ENCODE measurements around the gene TNP2.

The TNP2 gene

GRCh38 chr16:11252482-11252931 lies 16.6 kb downstream of the TNP2 start:
- Mint-ChIP-seq H3K9me3 (no peaks in the 10 kb centered on the region), H3K27ac (peak overlapping the region; percentile 99), H3K36me3 (ENCODE audit: low read depth) (peaks cover 47% of the 10 kb centered on the region), H3K27me3 (no peaks in the 10 kb centered on the region), H3K4me3 (peak overlapping the region; percentile 92), H3K4me1 (ENCODE audit: low read depth) (peaks cover 39% of the 10 kb centered on the region)
- intact Hi-C loops (cut with micrococcal nuclease) = loop anchor here (1.0 to 10.0 kb wide), 3 partner anchors 70 to 287 kb away; no protein-coding TSS in a partner anchor

GRCh38 chr16:11251525-11252481 lies 17.3 kb downstream of the TNP2 start:
- peak overlapping the region; percentile 99 for H3K27ac Mint-ChIP-seq

DNA sequence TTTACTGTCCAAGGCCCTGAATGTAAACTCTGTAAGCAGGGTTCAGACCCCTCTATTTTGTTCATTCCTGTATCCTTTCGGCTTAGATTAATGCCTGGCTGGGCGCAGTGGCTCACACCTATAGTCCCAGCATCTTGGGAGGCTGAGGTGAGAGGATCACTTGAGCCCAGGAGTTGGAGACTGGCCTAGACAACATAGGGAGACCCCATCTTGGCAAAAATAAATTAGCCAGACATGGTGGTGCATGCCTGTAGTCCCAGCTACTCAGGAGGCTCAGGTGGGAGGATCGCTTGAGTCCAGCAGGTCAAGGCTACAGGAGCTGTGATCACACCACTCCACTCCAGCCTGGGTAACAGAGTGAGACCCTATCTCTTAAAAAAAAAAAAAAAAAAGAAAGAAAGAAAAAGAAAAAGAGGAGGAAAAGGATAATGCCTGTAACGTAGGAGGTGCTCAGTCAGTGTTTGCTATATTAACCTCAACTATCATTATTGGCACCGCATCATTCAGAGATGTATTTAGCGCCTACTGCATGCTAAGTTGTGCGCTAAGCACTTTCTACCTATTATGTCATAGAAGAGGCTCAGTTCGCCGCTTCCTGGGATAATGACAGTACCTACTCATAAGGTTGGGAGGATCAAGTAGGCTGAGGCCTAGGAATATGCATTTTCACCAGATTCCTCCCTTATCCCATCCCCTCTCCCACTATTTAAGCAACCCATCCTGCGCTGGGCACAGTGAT lies 18.2 kb downstream of the TNP2 start:
- H3K27me3 Mint-ChIP-seq = no peaks in the 10 kb centered on the region
- H3K9me3 Mint-ChIP-seq = no peaks in the 10 kb centered on the region
- intact Hi-C loops (cut with micrococcal nuclease) = loop anchor here (5.0 to 10.0 kb wide), 2 partner anchors 69 to 116 kb away; no protein-coding TSS in a partner anchor
- H3K36me3 Mint-ChIP-seq (ENCODE audit: low read depth) = peaks cover 40% of the 10 kb centered on the region
- H3K4me1 Mint-ChIP-seq (ENCODE audit: low read depth) = peaks cover 36% of the 10 kb centered on the region
- H3K27ac Mint-ChIP-seq = peak overlapping the region; percentile 99
- H3K4me3 Mint-ChIP-seq = no peak overlapping the region

More at GRCh38 chr16:11251525-11252481, 17.3 kb downstream of the TNP2 start:
- Mint-ChIP-seq H3K9me3 (no peaks in the 10 kb centered on the region), H3K4me3 (peak overlapping the region; percentile 92), H3K36me3 (ENCODE audit: low read depth) (peaks cover 47% of the 10 kb centered on the region), H3K27me3 (no peaks in the 10 kb centered on the region), H3K4me1 (ENCODE audit: low read depth) (peaks cover 34% of the 10 kb centered on the region)
- intact Hi-C loops (cut with micrococcal nuclease) = loop anchor here (1.0 to 10.0 kb wide), 3 partner anchors 70 to 287 kb away; no protein-coding TSS in a partner anchor

- H3K9me3 Mint-ChIP-seq = no peaks in the 10 kb centered on the region
- H3K27me3 Mint-ChIP-seq = peaks cover 2% of the 10 kb centered on the region
- H3K4me1 Mint-ChIP-seq (ENCODE audit: low read depth) = peaks cover 39% of the 10 kb centered on the region
- peak overlapping the region; percentile 77 for H3K27ac Mint-ChIP-seq
- H3K36me3 Mint-ChIP-seq (ENCODE audit: low read depth) = peaks cover 37% of the 10 kb centered on the region
- intact Hi-C loops (cut with micrococcal nuclease) = loop anchor here (5.0 to 10.0 kb wide), 2 partner anchors 68 to 115 kb away; no protein-coding TSS in a partner anchor
- no peak overlapping the region for H3K4me3 Mint-ChIP-seq
These were observed 18.9 kb downstream of the TNP2 start for GRCh38 chr16:11250091-11250785.

DNA sequence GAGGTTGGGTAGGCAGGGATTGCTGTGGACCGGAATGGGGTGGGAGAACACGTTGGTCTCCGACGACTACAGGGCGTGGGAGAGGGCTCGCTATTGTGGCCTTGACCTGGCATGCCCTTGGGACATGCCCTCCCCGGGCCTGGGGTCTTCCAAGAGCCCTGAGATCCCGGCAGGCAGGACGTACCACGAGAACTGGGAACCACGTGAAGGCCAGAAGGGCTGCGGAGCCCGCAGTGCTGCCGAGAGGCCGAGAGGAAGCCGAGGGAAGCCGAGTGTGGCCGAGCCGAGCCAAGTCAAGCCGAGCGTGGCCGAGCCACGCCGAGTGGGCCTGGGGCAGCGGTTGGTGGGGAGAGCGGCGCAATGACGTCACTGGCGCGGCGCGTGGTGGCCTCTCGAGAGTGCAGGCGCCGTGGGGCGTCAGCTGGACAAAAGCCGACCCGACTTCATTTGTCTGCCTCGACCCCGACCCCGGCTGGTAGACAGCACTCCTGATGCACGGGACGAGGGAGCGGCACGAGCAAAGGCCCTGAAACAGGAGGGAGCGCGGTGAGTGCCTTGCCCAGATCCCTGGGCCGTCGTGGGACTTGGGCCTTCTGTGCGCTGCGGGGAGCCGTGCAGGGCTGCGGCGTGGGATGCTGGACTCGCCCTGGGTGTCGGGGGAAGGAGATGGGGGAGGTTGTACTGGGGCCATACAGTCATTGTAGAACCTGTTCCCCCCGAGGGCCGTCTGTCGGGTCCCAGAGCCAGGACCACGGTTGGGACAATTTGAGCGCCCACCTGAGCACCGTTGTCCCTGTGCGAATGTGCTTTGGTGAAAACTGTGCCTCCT lies 19.7 kb downstream of the TNP2 start:
- peaks cover 46% of the 10 kb centered on the region for H3K4me1 Mint-ChIP-seq (ENCODE audit: low read depth)
- H3K9me3 Mint-ChIP-seq = no peaks in the 10 kb centered on the region
- no peak overlapping the region for H3K4me3 Mint-ChIP-seq
- intact Hi-C loops (cut with micrococcal nuclease) = loop anchor here (5.0 to 10.0 kb wide), 2 partner anchors 67 to 115 kb away; no protein-coding TSS in a partner anchor
- peaks cover 3% of the 10 kb centered on the region for H3K27me3 Mint-ChIP-seq
- H3K36me3 Mint-ChIP-seq (ENCODE audit: low read depth) = peaks cover 29% of the 10 kb centered on the region
- peak overlapping the region; percentile 55 for H3K27ac Mint-ChIP-seq

GRCh38 chr16:11248133-11248532 lies 21.0 kb downstream of the TNP2 start:
- Mint-ChIP-seq H3K9me3 (no peaks in the 10 kb centered on the region), H3K27me3 (peaks cover 3% of the 10 kb centered on the region), H3K4me3 (no peak overlapping the region), H3K36me3 (ENCODE audit: low read depth) (peaks cover 16% of the 10 kb centered on the region), H3K4me1 (ENCODE audit: low read depth) (peaks cover 38% of the 10 kb centered on the region), H3K27ac (peak overlapping the region; percentile 55)
- intact Hi-C loops (cut with micrococcal nuclease) = no loop called here

- Mint-ChIP-seq H3K4me1 (ENCODE audit: low read depth) (peaks cover 23% of the 10 kb centered on the region), H3K27me3 (peaks cover 3% of the 10 kb centered on the region), H3K4me3 (no peak overlapping the region), H3K9me3 (no peaks in the 10 kb centered on the region), H3K27ac (no peak overlapping the region), H3K36me3 (ENCODE audit: low read depth) (no peaks in the 10 kb centered on the region)
- intact Hi-C loops (cut with micrococcal nuclease) = no loop called here
These were observed 23.1 kb downstream of the TNP2 start for GRCh38 chr16:11245988-11246387.

- Mint-ChIP-seq H3K9me3 (no peaks in the 10 kb centered on the region), H3K27ac (no peak overlapping the region), H3K36me3 (ENCODE audit: low read depth) (no peaks in the 10 kb centered on the region), H3K4me1 (ENCODE audit: low read depth) (peaks cover 22% of the 10 kb centered on the region), H3K4me3 (no peak overlapping the region), H3K27me3 (peaks cover 6% of the 10 kb centered on the region)
- intact Hi-C loops (cut with micrococcal nuclease) = no loop called here
These were observed 23.8 kb downstream of the TNP2 start for GRCh38 chr16:11245222-11245737.

- H3K4me1 Mint-ChIP-seq (ENCODE audit: low read depth) = peaks cover 26% of the 10 kb centered on the region
- peaks cover 6% of the 10 kb centered on the region for H3K27me3 Mint-ChIP-seq
- no peaks in the 10 kb centered on the region for H3K9me3 Mint-ChIP-seq
- H3K27ac Mint-ChIP-seq = no peak overlapping the region
- H3K36me3 Mint-ChIP-seq (ENCODE audit: low read depth) = no peaks in the 10 kb centered on the region
- no peak overlapping the region for H3K4me3 Mint-ChIP-seq
- intact Hi-C loops (cut with micrococcal nuclease) = no loop called here
These were observed 26.5 kb downstream of the TNP2 start for GRCh38 chr16:11242658-11243057.

DNA sequence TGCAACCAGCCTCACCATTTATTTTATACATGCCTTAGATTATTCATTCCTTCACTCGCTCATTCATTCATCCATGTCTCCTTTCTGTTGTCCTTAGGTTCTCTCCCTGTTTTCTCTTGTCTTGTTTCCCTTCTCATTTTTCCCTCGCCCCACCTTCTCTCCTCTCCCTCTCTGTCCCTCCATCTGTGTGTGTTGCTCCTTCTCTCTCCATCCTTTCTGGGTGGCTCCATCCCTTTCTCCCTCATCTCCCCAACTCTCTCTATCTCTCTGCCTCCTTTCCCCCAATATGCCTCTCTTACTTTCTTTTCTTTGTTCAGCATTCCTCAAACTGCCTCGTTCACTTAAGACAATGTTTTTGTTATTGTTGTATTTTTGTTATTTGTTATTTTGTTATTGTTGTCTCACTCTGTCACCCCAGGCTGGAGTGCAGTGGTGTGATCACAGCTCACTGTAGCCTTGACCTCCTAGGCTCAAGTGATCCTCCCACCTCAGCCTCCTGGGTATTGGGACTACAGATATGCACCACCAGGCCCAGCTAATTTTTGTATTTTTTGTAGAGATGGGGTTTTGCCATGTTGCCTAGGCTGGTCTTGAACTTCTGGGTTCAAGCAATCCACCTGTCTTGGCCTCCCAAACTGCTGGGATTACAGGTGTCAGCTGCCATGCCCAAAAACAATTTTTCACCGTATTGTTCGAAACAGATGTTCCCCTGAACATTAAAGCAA lies 27.5 kb downstream of the TNP2 start:
- Mint-ChIP-seq H3K9me3 (no peaks in the 10 kb centered on the region), H3K4me1 (ENCODE audit: low read depth) (peaks cover 29% of the 10 kb centered on the region), H3K27me3 (peaks cover 6% of the 10 kb centered on the region), H3K27ac (no peak overlapping the region), H3K36me3 (ENCODE audit: low read depth) (no peaks in the 10 kb centered on the region), H3K4me3 (no peak overlapping the region)
- intact Hi-C loops (cut with micrococcal nuclease) = no loop called here

DNA sequence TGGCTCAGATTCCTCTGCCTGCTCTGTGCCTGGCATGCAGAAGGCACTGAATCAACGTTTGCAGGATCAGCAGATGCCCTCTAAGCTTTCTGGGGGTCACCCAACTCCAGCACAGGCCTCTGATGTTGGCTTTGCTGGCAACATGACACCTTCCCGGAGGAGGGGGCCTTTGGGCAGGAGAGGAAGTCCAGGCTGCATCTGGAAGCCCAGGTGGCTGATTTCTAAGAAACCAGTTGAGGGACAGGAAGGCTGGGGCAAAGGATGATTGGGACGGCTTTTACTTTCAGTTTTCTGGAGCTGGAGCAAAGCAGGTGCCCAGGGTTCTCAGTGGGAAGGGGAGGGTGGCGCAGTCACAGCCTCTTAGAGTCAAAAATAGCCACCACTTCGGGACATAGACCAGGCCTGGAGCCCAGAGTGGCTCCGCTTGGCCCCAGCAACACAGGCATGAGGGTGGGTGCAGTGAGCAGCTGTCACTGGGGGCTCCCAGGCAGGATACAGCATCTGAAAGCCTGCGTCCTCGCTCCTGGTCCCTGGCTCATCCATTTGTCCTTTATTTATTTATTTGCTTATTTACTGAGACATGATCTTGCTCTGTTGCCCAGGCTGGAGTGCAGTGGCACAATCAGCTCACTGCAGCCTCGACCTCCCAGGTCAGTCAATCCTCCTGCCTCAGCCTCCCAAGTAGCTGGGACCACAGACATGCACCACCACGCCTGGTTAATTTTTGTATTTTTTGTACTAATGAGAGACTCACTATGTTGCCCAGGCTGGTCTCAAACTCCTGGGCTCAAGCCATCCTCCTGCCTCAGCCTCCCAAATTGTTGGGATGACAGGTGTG lies 28.3 kb downstream of the TNP2 start:
- Mint-ChIP-seq H3K9me3 (no peaks in the 10 kb centered on the region), H3K4me1 (ENCODE audit: low read depth) (peaks cover 29% of the 10 kb centered on the region), H3K36me3 (ENCODE audit: low read depth) (no peaks in the 10 kb centered on the region), H3K27me3 (peaks cover 6% of the 10 kb centered on the region), H3K27ac (no peak overlapping the region), H3K4me3 (no peak overlapping the region)
- intact Hi-C loops (cut with micrococcal nuclease) = no loop called here
